Adrenal gland (tissue), 12 donors: ENCODE data around the gene XCL1. TPM values are rescaled to one million over a fixed set of nuclear protein-coding genes. Genes with fewer than 3 reads are reported as not detected.

Experiments
- DNase-seq, 7 donors: peaks; one replicate each; pipeline ENCODE4 v3.0.0-alpha.2; 2019 to 2020
- H3K27ac ChIP-seq, 5 donors: fragments of 200-600 bp; sonication (generic) in 4 of 5; 1 replicate in 3 of 5; 2 replicates in 2 of 5; pipeline versions ENCODE4 v1.5.1 to v1.8.0; 2016 to 2020; ENCODE audit warnings: mild to moderate bottlenecking in 1 of 5
- H3K27me3 ChIP-seq: fragments of 200-600 bp; 2 replicates; pipeline ENCODE4 v1.8.0; 2021
- H3K36me3 ChIP-seq, 2 donors: fragments of 200-600 bp; replicated peaks in 1 of 2; 1 replicate in 1 of 2; 2 replicates in 1 of 2; pipeline versions ENCODE4 v1.5.1 to v1.8.0; 2018 to 2022
- H3K4me1 ChIP-seq, 2 donors: fragments of 200-600 bp; replicated peaks in 1 of 2; 1 replicate in 1 of 2; 2 replicates in 1 of 2; pipeline versions ENCODE4 v1.5.1 to v1.8.0; 2018 to 2021
- H3K4me3 ChIP-seq, 4 donors: fragments of 200-600 bp; sonication (generic) in 3 of 4; one replicate each; pipeline ENCODE4 v1.5.1; 2016 to 2018
- H3K9me3 ChIP-seq, 3 donors: fragments of 200-600 bp; sonication (generic) in 1 of 3; replicated peaks in 1 of 3; 1 replicate in 2 of 3; 2 replicates in 1 of 3; pipeline versions ENCODE4 v1.5.1 to v1.8.0; 2016 to 2021
- CTCF ChIP-seq, 6 experiments: fragments of 450-650 bp in 4 of 6; fragments of 200-600 bp in 2 of 6; sonication (generic) in 1 of 6; IDR thresholded peaks; 1 replicate in 5 of 6; 2 replicates in 1 of 6; pipeline versions ENCODE4 v1.5.1 to v1.8.0; 2016 to 2021; ENCODE audit warnings: antibody characterized with exemption in 6 of 6, mild to moderate bottlenecking in 2 of 6, moderate library complexity in 1 of 6
- POLR2A ChIP-seq, 2 donors: fragments of 450-650 bp; IDR thresholded peaks; one replicate each; pipeline ENCODE4 v1.6.1; 2017; ENCODE audit warnings: antibody characterized with exemption in 2 of 2, mild to moderate bottlenecking in 2 of 2, moderate library complexity in 1 of 2
- whole genome bisulfite sequencing, 4 donors: extraction: QIAGEN DNeasy Blood & Tissue Kit in 2 of 4; methylation state at CpG; one replicate each; pipeline versions ENCODE4 v1.1.5 to v1.1.7; 2013 to 2017; 5-methylcytosine and 5-hydroxymethylcytosine counted together
- intact Hi-C, 2 donors: fragments of 100-400 bp; cut with DNase I; formaldehyde crosslinking; loops; one replicate each; pipeline versions ENCODE4 v1.14.1 to v1.15.0; 2022 to 2023
- polyA plus RNA-seq, 3 donors: library from polyadenylated mRNA; stranded (reverse); fragments of 200-250 nt in 2 of 3; fragments of 350-450 nt in 1 of 3; fragmentation: Illumina TruSeq in 1 of 3; extraction: RNeasy Lipid Tissue Mini Kit (QIAGEN cat#74804) in 1 of 3; gene quantifications; one replicate each; pipeline ENCODE4 v1.2.3, GENCODE V29; 2013 to 2014
- total RNA-seq, 9 donors: library from RNA; depleted of rRNA in 4 of 9; stranded (reverse); fragments of >200 nt in 4 of 9; fragments of 120-200 nt in 1 of 9; fragmentation: NEBNext Ultra II Directional in 1 of 9; extraction: Animal tissue kit (Norgen Biotek cat#: 25700) in 1 of 9; gene quantifications; one replicate each; pipeline versions ENCODE4 v1.1.0 to v1.2.4, GENCODE V29; 2013 to 2023
- donor health status: healthy with polysubstance abuse.
- donor health status: Bipolar disorder and iron deficiency.
- donor health status: DM: yes; HTN: yes; CAD: no.
- donor health status: DM: no; HTN: no; CAD: no.
- donor health status: DM: no; HTN: no; CAD: no.
- donor health status: DM: yes; HTN: yes; CAD: no.

Gene XCL1
- total and polyA plus RNA-seq, 12 donors, result 0.11 to 0.43 (median 0.24) TPM; not detected in 7

GRCh38 chr1:168567568-168567967, 8.8 kb upstream of the XCL1 start:
- DNase-seq, result no peak
- H3K4me1 ChIP-seq, result no peaks in the 10 kb centered on the region
- no peak overlapping the region for H3K27ac ChIP-seq
- H3K36me3 ChIP-seq, result no peaks in the 10 kb centered on the region
- no peaks in the 10 kb centered on the region for H3K27me3 ChIP-seq
- intact Hi-C loops, result loop anchor here in 1 of 2 donors (10.0 kb wide), 1 partner anchor 223 kb away; no protein-coding TSS in a partner anchor
- TF ChIP-seq POLR2A (IDR thresholded peaks at IDR 0.05) (no peak), CTCF (IDR thresholded peaks at IDR 0.05) (no peak)
- H3K9me3 ChIP-seq, result no peaks in the 10 kb centered on the region
- 91 to 97% (median 94%) methylated on average over 3 of the region's 3 CpGs for WGBS, 4 donors
- no peak overlapping the region for H3K4me3 ChIP-seq

- WGBS, 4 donors, result 67 to 80% (median 72%) methylated on average over 1 of the region's 1 CpG
- TF ChIP-seq POLR2A (IDR thresholded peaks at IDR 0.05), result no peak
- no peak for TF ChIP-seq CTCF (IDR thresholded peaks at IDR 0.05)
- intact Hi-C loops, result loop anchor here in 1 of 2 donors (10.0 kb wide), 1 partner anchor 224 kb away; no protein-coding TSS in a partner anchor
Measured at GRCh38 chr1:168568346-168568745, 8.1 kb upstream of the XCL1 start.

GRCh38 chr1:168570652-168571051, 5.8 kb upstream of the XCL1 start:
- no peaks in the 10 kb centered on the region for H3K27me3 ChIP-seq
- H3K9me3 ChIP-seq, result no peaks in the 10 kb centered on the region
- TF ChIP-seq CTCF (IDR thresholded peaks at IDR 0.05), result no peak
- no peak for TF ChIP-seq POLR2A (IDR thresholded peaks at IDR 0.05)
- no peaks in the 10 kb centered on the region for H3K4me1 ChIP-seq
- DNase-seq, result no peak
- H3K27ac ChIP-seq, result no peak overlapping the region
- WGBS, 4 donors, result 58 to 85% (median 64%) methylated on average over 3 of the region's 3 CpGs
- no peaks in the 10 kb centered on the region for H3K36me3 ChIP-seq
- H3K4me3 ChIP-seq, result no peak overlapping the region
- intact Hi-C loops, result loop anchor here in 1 of 2 donors (5.0 kb wide), 1 partner anchor 133 kb away; no protein-coding TSS in a partner anchor

More at GRCh38 chr1:168568346-168568745, 8.1 kb upstream of the XCL1 start:
- H3K27me3 ChIP-seq, result no peaks in the 10 kb centered on the region
- H3K9me3 ChIP-seq, result no peaks in the 10 kb centered on the region
- no peak overlapping the region for H3K4me3 ChIP-seq
- DNase-seq, result no peak
- no peak overlapping the region for H3K27ac ChIP-seq
- H3K36me3 ChIP-seq, result no peaks in the 10 kb centered on the region
- H3K4me1 ChIP-seq, result no peaks in the 10 kb centered on the region

- no peaks in the 10 kb centered on the region for H3K9me3 ChIP-seq
- intact Hi-C loops, result loop anchor here in 1 of 2 donors (5.0 kb wide), 1 partner anchor 135 kb away; no protein-coding TSS in a partner anchor
- WGBS, 4 donors, result 88 to 92% (median 89%) methylated on average over 3 of the region's 3 CpGs
- no peak overlapping the region for H3K27ac ChIP-seq
- TF ChIP-seq CTCF (IDR thresholded peaks at IDR 0.05) (no peak), POLR2A (IDR thresholded peaks at IDR 0.05) (no peak)
- no peaks in the 10 kb centered on the region for H3K36me3 ChIP-seq
- H3K4me3 ChIP-seq, result no peak overlapping the region
- DNase-seq, result no peak
- no peaks in the 10 kb centered on the region for H3K27me3 ChIP-seq
- no peaks in the 10 kb centered on the region for H3K4me1 ChIP-seq
Measured at GRCh38 chr1:168572633-168573032, 3.8 kb upstream of the XCL1 start.
